ENCODE measurements around the gene ARFGAP2. TPM values are rescaled to one million over a fixed set of nuclear protein-coding genes. Genes with fewer than 3 reads are reported as not detected.
"Not testable (repeated sequence)": the region's sequence is repeated elsewhere in the genome, so short reads cannot be mapped to it uniquely, and the experiment has no call there.

Gene ARFGAP2
- total RNA-seq, 1 donor from 2014 or later = 95.0 TPM

GRCh38 chr11:47201015-47201414 is 24.3 kb upstream of the ARFGAP2 start:
- Histone ChIP-seq H3K4me2 (no peak overlapping the region), H3K27me3 (no peaks in the 10 kb centered on the region), H3K9me3 (ENCODE audit: low read depth) (no peaks in the 10 kb centered on the region), H3K4me1 (no peaks in the 10 kb centered on the region), H2AFZ (replicated peaks) (no peak overlapping the region), H3K36me3 (no peaks in the 10 kb centered on the region), H3F3A (ENCODE audit: low read depth) (no peaks in the 10 kb centered on the region), H3K4me3 (no peak overlapping the region), H3K9ac (no peak overlapping the region), H4K20me1 (ENCODE audit: low read depth) (no peaks in the 10 kb centered on the region), H3K79me2 (ENCODE audit: low read depth) (no peaks in the 10 kb centered on the region), H3K27ac (no peak overlapping the region)
- no peak for TF ChIP-seq CTCF (IDR thresholded peaks at IDR 0.05)
- TF ChIP-seq EZH2phosphoT487 (IDR thresholded peaks at IDR 0.05) = no peak
- TF ChIP-seq EZH2 (IDR thresholded peaks at IDR 0.05) = no peak
- no peaks in the 10 kb centered on the region for H3K9me3 Mint-ChIP-seq
- H3K36me3 Mint-ChIP-seq = no peaks in the 10 kb centered on the region
- no peaks in the 10 kb centered on the region for H3K4me1 Mint-ChIP-seq
- peaks cover 2% of the 10 kb centered on the region for H3K27me3 Mint-ChIP-seq (ENCODE audit: insufficient read depth, low read depth)
- no peak for DNase-seq (ENCODE audit: low spot score)
- H3K4me3 Mint-ChIP-seq = no peak overlapping the region
- H3K27ac Mint-ChIP-seq = no peak overlapping the region

- not testable (repeated sequence) for H3K27me3 Mint-ChIP-seq (ENCODE audit: insufficient read depth, low read depth); H3K27ac ChIP-seq; H3K27me3 ChIP-seq; H3K4me2 ChIP-seq; H3K27ac Mint-ChIP-seq; H3F3A ChIP-seq (ENCODE audit: low read depth); H3K4me3 Mint-ChIP-seq; DNase-seq (ENCODE audit: low spot score); H3K36me3 Mint-ChIP-seq; H3K79me2 ChIP-seq (ENCODE audit: low read depth); H2AFZ ChIP-seq (replicated peaks); H3K9ac ChIP-seq; H3K36me3 ChIP-seq; H3K9me3 ChIP-seq (ENCODE audit: low read depth); H4K20me1 ChIP-seq (ENCODE audit: low read depth); H3K9me3 Mint-ChIP-seq; H3K4me1 ChIP-seq; H3K4me3 ChIP-seq
- H3K4me1 Mint-ChIP-seq = peaks cover 14% of the 10 kb centered on the region
Measured at GRCh38 chr11:47198161-47198560, 21.5 kb upstream of the ARFGAP2 start.

GRCh38 chr11:47192111-47192510 is 15.4 kb upstream of the ARFGAP2 start:
- no peak for TF ChIP-seq EZH2 (IDR thresholded peaks at IDR 0.05)
- TF ChIP-seq EZH2phosphoT487 (IDR thresholded peaks at IDR 0.05) = no peak
- no peak for TF ChIP-seq CTCF (IDR thresholded peaks at IDR 0.05)
- peaks cover 26% of the 10 kb centered on the region for H3K27me3 ChIP-seq
- no peaks in the 10 kb centered on the region for H4K20me1 ChIP-seq (ENCODE audit: low read depth)
- H3K4me2 ChIP-seq = no peak overlapping the region
- H3K36me3 ChIP-seq = no peaks in the 10 kb centered on the region
- H3K4me3 Mint-ChIP-seq = no peak overlapping the region
- DNase-seq (ENCODE audit: low spot score) = no peak
- H3K9me3 ChIP-seq (ENCODE audit: low read depth) = no peaks in the 10 kb centered on the region
- H3K27ac ChIP-seq = no peak overlapping the region
- no peak overlapping the region for H2AFZ ChIP-seq (replicated peaks)
- peaks cover 4% of the 10 kb centered on the region for H3K4me1 ChIP-seq
- H3K36me3 Mint-ChIP-seq = no peaks in the 10 kb centered on the region
- H3K4me1 Mint-ChIP-seq = peaks cover 22% of the 10 kb centered on the region
- H3K4me3 ChIP-seq = no peak overlapping the region
- no peaks in the 10 kb centered on the region for H3K9me3 Mint-ChIP-seq
- peaks cover 19% of the 10 kb centered on the region for H3F3A ChIP-seq (ENCODE audit: low read depth)
- peaks cover 36% of the 10 kb centered on the region for H3K27me3 Mint-ChIP-seq (ENCODE audit: insufficient read depth, low read depth)
- H3K9ac ChIP-seq = no peak overlapping the region
- no peaks in the 10 kb centered on the region for H3K79me2 ChIP-seq (ENCODE audit: low read depth)
- no peak overlapping the region for H3K27ac Mint-ChIP-seq

- not testable (repeated sequence) for DNase-seq (ENCODE audit: low spot score); H3K36me3 ChIP-seq; H3K4me3 Mint-ChIP-seq; H4K20me1 ChIP-seq (ENCODE audit: low read depth); H2AFZ ChIP-seq (replicated peaks); H3K27ac ChIP-seq; H3K27ac Mint-ChIP-seq; H3K4me2 ChIP-seq; H3K9ac ChIP-seq; H3K36me3 Mint-ChIP-seq; H3K4me3 ChIP-seq; H3K4me1 ChIP-seq; H3K9me3 ChIP-seq (ENCODE audit: low read depth); H3K9me3 Mint-ChIP-seq; H3K79me2 ChIP-seq (ENCODE audit: low read depth)
- peaks cover 26% of the 10 kb centered on the region for H3F3A ChIP-seq (ENCODE audit: low read depth)
- Mint-ChIP-seq H3K4me1 (peaks cover 26% of the 10 kb centered on the region), H3K27me3 (ENCODE audit: insufficient read depth, low read depth) (peaks cover 41% of the 10 kb centered on the region)
- H3K27me3 ChIP-seq = peaks cover 35% of the 10 kb centered on the region
Measured at GRCh38 chr11:47191137-47191536, 14.5 kb upstream of the ARFGAP2 start.

All from neural progenitor cell (in vitro differentiated cells).